ENCODE measurements around the gene TMEM151B. TPM values are rescaled to one million over a fixed set of nuclear protein-coding genes. Genes with fewer than 3 reads are reported as not detected.

The TMEM151B gene
- polyA plus RNA-seq, 1 of the 3 experiments (the other 2 are of a cell fraction) = 0.05 TPM

DNA sequence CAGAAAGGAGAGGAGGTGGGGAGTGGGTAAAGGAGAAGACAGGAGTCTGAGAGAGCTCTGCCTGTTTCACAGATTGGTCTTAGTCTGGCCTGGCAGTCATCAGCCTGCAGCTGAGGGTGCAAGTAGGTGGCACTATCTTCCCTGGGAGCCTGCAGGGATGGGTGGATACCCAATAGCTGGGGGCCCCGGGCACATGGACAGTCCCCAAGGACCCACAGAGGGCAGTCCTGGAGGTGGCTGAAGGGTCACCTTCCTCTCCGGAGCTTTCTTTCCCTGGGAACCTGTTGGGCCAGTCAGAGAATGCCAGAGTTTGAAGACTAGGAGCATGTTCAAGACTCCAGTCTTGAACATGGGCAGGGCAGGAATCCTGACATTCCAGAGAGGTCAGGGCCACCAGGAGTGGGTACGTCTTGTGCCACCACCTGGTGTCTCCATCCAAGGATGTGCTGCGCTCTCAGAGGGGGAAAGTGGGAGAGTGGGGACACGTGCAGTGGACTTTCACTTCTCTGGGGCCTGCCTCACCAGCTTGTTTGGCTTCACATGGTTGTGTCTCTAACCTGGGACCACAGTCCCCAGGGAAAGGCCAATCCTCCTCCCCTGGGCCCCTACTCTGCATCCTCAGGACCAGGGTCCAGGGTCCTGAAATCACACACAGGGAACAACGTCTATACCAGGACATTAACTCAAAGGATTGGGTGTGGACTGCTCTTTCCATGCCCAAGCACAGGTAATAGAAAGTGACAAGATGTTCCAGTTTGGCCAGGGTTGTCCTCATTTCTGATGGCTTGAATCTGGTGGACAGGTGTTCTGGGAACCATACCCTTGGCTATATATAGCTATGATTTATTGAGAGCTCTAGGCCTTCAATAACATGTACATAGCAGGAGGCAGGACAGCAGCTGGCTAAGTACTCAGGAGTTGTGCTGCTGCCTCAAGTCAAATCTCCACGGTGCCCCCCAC is 24.9 kb downstream of the TMEM151B start:
- Histone ChIP-seq H3K4me2 (no peak overlapping the region), H3K4me1 (ENCODE audit: control insufficient read depth in 1 of 2, insufficient read depth in 2 of 2, low read depth in 1 of 2, low read length in 1 of 2) (peaks cover 0 to 15% of the 10 kb centered on the region in 2 experiments; a peak in 1 of 4 replicates)

DNA sequence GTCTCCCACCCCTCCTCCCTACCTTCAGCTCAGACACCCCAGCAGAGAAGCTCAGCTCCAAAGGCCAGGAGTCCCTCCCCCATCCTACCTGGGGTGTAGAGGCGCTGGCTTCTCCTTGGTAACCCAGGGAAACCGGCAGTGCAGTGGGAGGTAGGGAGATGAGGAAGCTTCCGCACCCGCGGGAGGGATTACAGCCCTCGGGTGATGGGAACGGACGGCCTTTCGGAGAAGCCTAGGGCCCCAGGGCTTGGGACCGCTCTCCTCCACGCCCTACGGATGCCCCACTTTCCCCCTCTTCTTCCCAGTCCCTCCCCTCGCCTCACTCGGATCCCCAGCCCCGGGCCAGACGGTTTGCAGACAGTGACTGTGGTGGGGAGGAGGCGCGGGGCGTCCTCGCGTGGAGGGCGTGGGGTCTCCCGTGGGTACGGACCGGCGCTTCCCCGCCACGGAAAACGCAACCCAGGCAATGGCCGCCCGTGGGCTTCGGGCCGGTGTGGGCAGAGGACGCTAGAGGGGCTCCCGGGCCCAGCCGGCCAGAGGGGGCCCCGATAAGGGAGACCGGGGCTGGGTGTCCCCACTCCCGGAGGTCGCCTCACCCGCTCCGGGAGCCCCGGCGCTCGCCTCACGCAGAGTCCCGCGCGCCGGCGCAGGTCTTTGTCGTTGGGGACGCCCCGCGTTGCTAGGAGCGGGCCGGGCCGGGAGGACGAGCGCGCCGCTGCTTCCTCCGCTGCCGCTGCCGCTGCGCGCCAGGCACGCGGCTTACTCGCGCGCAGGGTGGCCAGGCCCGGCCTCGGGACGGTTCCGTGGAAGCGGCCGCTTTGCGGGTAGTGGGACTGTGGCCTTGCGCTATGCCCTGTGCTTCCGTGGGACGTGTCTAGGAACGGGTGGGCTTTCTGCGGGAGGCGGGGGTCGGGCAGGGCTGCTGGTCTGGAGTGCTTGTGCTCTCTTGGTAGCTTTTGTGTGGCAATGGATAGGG is 27.1 kb downstream of the TMEM151B start:
- Histone ChIP-seq H3K79me2 (ENCODE audit: insufficient read depth) (no peaks in the 10 kb centered on the region), H3K27me3 (ENCODE audit: insufficient read depth) (peaks cover 16% of the 10 kb centered on the region; the same call in 1 of the 2 replicates), H3K4me1 (ENCODE audit: control insufficient read depth in 1 of 2, insufficient read depth in 2 of 2, low read depth in 1 of 2, low read length in 1 of 2) (peaks cover 0 to 15% of the 10 kb centered on the region in 2 experiments; a peak in 1 of 4 replicates), H3K9me3 (no peaks in the 10 kb centered on the region), H3K27ac (ENCODE audit: low read depth in 2 of 2, low read length in 1 of 2) (no peak overlapping the region), H4K20me1 (ENCODE audit: insufficient read depth) (no peaks in the 10 kb centered on the region), H2AFZ (ENCODE audit: low read depth) (no peak overlapping the region), H3K9me2 (no peaks in the 10 kb centered on the region), H3K4me3 (ENCODE audit: low read depth in 2 of 2, low read length in 1 of 2) (peak overlapping the region; percentile 56 to 58), H3K9ac (no peak overlapping the region), H3K36me3 (replicated peaks in 1 of 2; ENCODE audit: control insufficient read depth in 1 of 2, insufficient read depth in 2 of 2, low read length in 1 of 2) (peaks cover 0 to 8% of the 10 kb centered on the region in 2 experiments), H3K4me2 (peak overlapping the region; percentile 97), H3F3A (replicated peaks; ENCODE audit: insufficient read depth) (no peaks in the 10 kb centered on the region)
- TF ChIP-seq NRF1 (IDR thresholded peaks at IDR 0.05; ENCODE audit: low read depth, low read length) = peak; percentile 66
- TF ChIP-seq RFX5 (IDR thresholded peaks at IDR 0.05; ENCODE audit: low read length) = no peak
- TF ChIP-seq MXI1 (IDR thresholded peaks at IDR 0.05; ENCODE audit: low read depth, low read length) = peak; percentile 80; the same call in 1 of the 2 replicates
- CTCF ChIA-PET = interaction anchor here (0.6 to 16.5 kb wide), 13 partner anchors 8 to 286 kb away, joined by 3 to 238 read pairs (median 5); partner anchors contain the start of genes AARS2, NFKBIE, SLC35B2 and TMEM151B
- peak; percentile 89 for DNase-seq
- WGBS (ENCODE audit: low lambda C conversion rate) = 0% methylated on average over 17 of the region's 86 CpGs
- POLR2A ChIA-PET = interaction anchor here (0.7 to 2.0 kb wide), 6 partner anchors 8 to 27 kb away, joined by 3 to 8 read pairs (median 4); partner anchors contain the start of genes AARS2 and TMEM151B

More for the DNA sequence above, 24.9 kb downstream of the TMEM151B start:
- no peaks in the 10 kb centered on the region for H3K9me3 ChIP-seq
- DNase-seq = no peak
- POLR2A ChIA-PET = interaction anchor here (1.2 to 2.0 kb wide), 3 partner anchors 10 to 24 kb away, joined by 3 to 8 read pairs (median 7); partner anchors contain the start of genes AARS2 and TMEM151B
- H3K9me2 ChIP-seq = no peaks in the 10 kb centered on the region
- WGBS (ENCODE audit: low lambda C conversion rate) = 48% methylated on average over 6 of the region's 7 CpGs
- TF ChIP-seq JUND (IDR thresholded peaks at IDR 0.05) (no peak), RCOR1 (IDR thresholded peaks at IDR 0.05; ENCODE audit: low read length) (no peak), SIN3A (IDR thresholded peaks at IDR 0.05; ENCODE audit: borderline replicate concordance, low read depth, low read length) (no peak), RFX5 (IDR thresholded peaks at IDR 0.05; ENCODE audit: low read length) (no peak), RAD21 (IDR thresholded peaks at IDR 0.05; ENCODE audit: low read length) (no peak)
- H3K36me3 ChIP-seq (replicated peaks in 1 of 2; ENCODE audit: control insufficient read depth in 1 of 2, insufficient read depth in 2 of 2, low read length in 1 of 2) = no peaks in the 10 kb centered on the region
- CTCF ChIA-PET = interaction anchor here (1.0 to 16.5 kb wide), 9 partner anchors 9 to 95 kb away, joined by 3 to 238 read pairs (median 9); partner anchors contain the start of genes AARS2, NFKBIE and TMEM151B
- H3F3A ChIP-seq (replicated peaks; ENCODE audit: insufficient read depth) = no peaks in the 10 kb centered on the region
- no peak overlapping the region for H3K27ac ChIP-seq (ENCODE audit: low read depth in 2 of 2, low read length in 1 of 2)
- H3K4me3 ChIP-seq (ENCODE audit: low read depth in 2 of 2, low read length in 1 of 2) = no peak overlapping the region
- no peak overlapping the region for H2AFZ ChIP-seq (ENCODE audit: low read depth)
- H3K27me3 ChIP-seq (ENCODE audit: insufficient read depth) = peaks cover 16% of the 10 kb centered on the region; the same call in 1 of the 2 replicates
- H3K79me2 ChIP-seq (ENCODE audit: insufficient read depth) = no peaks in the 10 kb centered on the region
- H3K9ac ChIP-seq = no peak overlapping the region
- H4K20me1 ChIP-seq (ENCODE audit: insufficient read depth) = no peaks in the 10 kb centered on the region
